AG04449 (cell line): ENCODE results near the gene SLC12A8.

Source experiments
- CTCF ChIA-PET: fragments of 350-600 bp; formaldehyde crosslinking; extraction: SDS; loops from one replicate; lab custom pipeline; 2021; ENCODE audit warnings: antibody characterized with exemption; lab: Yijun Ruan, JAX
- POLR2A ChIA-PET: fragments of 400-600, 350-600 bp; formaldehyde crosslinking; extraction: SDS; loops from one replicate; lab custom pipeline; 2020; ENCODE audit warnings: antibody characterized with exemption, inconsistent platforms; lab: Yijun Ruan, JAX
- DNase-seq: peaks from one replicate; pipeline ENCODE4 v3.0.0-alpha.2; 2010; ENCODE audit warnings: low read depth, low spot score
- H3K4me3 ChIP-seq: 2 replicates; pipeline ENCODE4 v1.5.1; 2011; ENCODE audit warnings: low read depth, mild to moderate bottlenecking, control low read depth, low read length
- CTCF ChIP-seq: IDR thresholded peaks from one replicate; pipeline ENCODE4 v1.5.1; 2011; ENCODE audit warnings: mild to moderate bottlenecking, moderate library complexity, low read length, control low read depth, inconsistent platforms; ENCODE audit not compliant: insufficient read depth; ENCODE audit errors: missing control alignments

SLC12A8 gene

GRCh38 chr3:125148016-125148812 is 64.3 kb downstream of the SLC12A8 start:
- DNase-seq, result no peak
- ChIA-PET CTCF (interaction anchor here (0.9 to 1.0 kb wide), 2 partner anchors 20 to 22 kb away, joined by 3 read pairs; no protein-coding TSS in a partner anchor), POLR2A (no interaction called here)
- H3K4me3 ChIP-seq, result no peak overlapping the region
- no peak for TF ChIP-seq CTCF

- ChIA-PET POLR2A (no interaction called here), CTCF (interaction anchor here (1.0 kb wide), 1 partner anchor 21 kb away, joined by 3 read pairs; no protein-coding TSS in a partner anchor)
- DNase-seq, result no peak
- H3K4me3 ChIP-seq, result no peak overlapping the region
- no peak for TF ChIP-seq CTCF
Observed at GRCh38 chr3:125147491-125147820, 65.1 kb downstream of the SLC12A8 start.

GRCh38 chr3:125146626-125147490 is 65.7 kb downstream of the SLC12A8 start:
- POLR2A ChIA-PET, result no interaction called here
- no peak overlapping the region for H3K4me3 ChIP-seq
- TF ChIP-seq CTCF, result no peak
- DNase-seq, result no peak
- CTCF ChIA-PET, result no interaction called here

GRCh38 chr3:125145751-125146475 is 66.6 kb downstream of the SLC12A8 start:
- ChIA-PET CTCF (no interaction called here), POLR2A (no interaction called here)
- no peak for TF ChIP-seq CTCF
- DNase-seq, result no peak
- H3K4me3 ChIP-seq, result no peak overlapping the region

GRCh38 chr3:125144653-125145314 is 67.8 kb downstream of the SLC12A8 start:
- ChIA-PET CTCF (interaction anchor here (0.9 to 1.1 kb wide), 2 partner anchors 51 to 100 kb away, joined by 3 read pairs; no protein-coding TSS in a partner anchor), POLR2A (interaction anchor here (1.1 kb wide), 1 partner anchor 16 kb away, joined by 4 read pairs; no protein-coding TSS in a partner anchor)
- no peak overlapping the region for H3K4me3 ChIP-seq
- TF ChIP-seq CTCF, result no peak
- DNase-seq, result no peak
